Endothelial cell of umbilical vein (primary cell): ENCODE results near the gene FOXS1. TPM values are rescaled to one million over a fixed set of nuclear protein-coding genes. Genes with fewer than 3 reads are reported as not detected.

Source experiments
- BruUV-seq: library from RNA; stranded (reverse); fragments of 400-500 nt; replicated peaks from 2 replicates; lab custom pipeline; 2021; lab: Mats Ljungman, UMichigan
- CTCF ChIA-PET: fragments of 300-600, 350-600 bp; sonication (Branson Sonifier 250); formaldehyde crosslinking; loops from one replicate; lab custom pipeline; 2021; ENCODE audit warnings: antibody characterized with exemption, inconsistent platforms; lab: Charles Lee
- POLR2A ChIA-PET: fragments of 300-600, 350-600 bp; sonication (Branson Sonifier 250); formaldehyde crosslinking; loops from one replicate; lab custom pipeline; 2021; ENCODE audit warnings: antibody characterized with exemption, inconsistent platforms; lab: Charles Lee
- DNase-seq: peaks from one replicate; pipeline ENCODE4 v3.0.0-alpha.2; 2011; ENCODE audit warnings: low read depth, low spot score
- FAIRE-seq: peaks from 2 replicates; lab custom pipeline; 2011; peaks lifted over from hg19 to GRCh38; lab: Jason Lieb, UNC
- H2AFZ ChIP-seq: 2 replicates; pipeline ENCODE4 v1.6.0; 2012; ENCODE audit warnings: low read depth, low read length, control low read depth, inconsistent platforms
- H3K27ac ChIP-seq: 2 replicates; pipeline ENCODE4 v1.5.1; 2011; ENCODE audit warnings: low read depth, mild to moderate bottlenecking, control low read depth, low read length, moderate library complexity; ENCODE audit not compliant: insufficient read depth
- H3K27me3 ChIP-seq, 2 experiments: 2 replicates each; pipeline versions ENCODE4 v1.6.0 to v1.6.1; 2011; ENCODE audit warnings: low read length in 2 of 2, mixed read lengths in 1 of 2; ENCODE audit not compliant: control insufficient read depth in 2 of 2, insufficient read depth in 2 of 2
- H3K36me3 ChIP-seq, 2 experiments: 2 replicates in 1 of 2; 3 replicates in 1 of 2; pipeline ENCODE4 v1.5.1; 2011; ENCODE audit warnings: low read length in 2 of 2, mild to moderate bottlenecking in 1 of 2, moderate library complexity in 1 of 2; ENCODE audit not compliant: control insufficient read depth in 2 of 2, insufficient read depth in 2 of 2; ENCODE audit errors: extremely low read depth in 1 of 2
- H3K4me1 ChIP-seq: 3 replicates; pipeline ENCODE4 v1.5.1; 2011; ENCODE audit warnings: mild to moderate bottlenecking, low read length; ENCODE audit not compliant: control insufficient read depth, insufficient read depth; ENCODE audit errors: extremely low read depth
- H3K4me2 ChIP-seq: 2 replicates; pipeline ENCODE4 v1.6.1; 2011; ENCODE audit warnings: low read length, control low read depth, mixed read lengths; ENCODE audit not compliant: insufficient read depth
- H3K4me3 ChIP-seq, 3 experiments: fragments of 200-600 bp in 1 of 3; sonication (generic), shearing (Covaris generic) in 1 of 3; replicated peaks in 1 of 3; 2 replicates each; pipeline ENCODE4 v1.5.1; 2011 to 2016; ENCODE audit warnings: control low read depth in 3 of 3, low read length in 3 of 3, mild to moderate bottlenecking in 2 of 3, inconsistent platforms in 1 of 3, low read depth in 1 of 3, moderate library complexity in 1 of 3; ENCODE audit not compliant: insufficient read depth in 1 of 3
- H3K79me2 ChIP-seq: 2 replicates; pipeline ENCODE4 v1.6.0; 2012; ENCODE audit warnings: low read length, inconsistent platforms; ENCODE audit not compliant: control insufficient read depth, insufficient read depth
- H3K9ac ChIP-seq: replicated peaks from 2 replicates; pipeline ENCODE3; 2011; ENCODE audit warnings: low read length, control low read depth; ENCODE audit not compliant: insufficient read depth; ENCODE audit errors: extremely low read depth
- H3K9me1 ChIP-seq: replicated peaks from 3 replicates; pipeline ENCODE4 v1.6.0; 2011; ENCODE audit warnings: mild to moderate bottlenecking, low read length; ENCODE audit not compliant: control insufficient read depth, insufficient read depth; ENCODE audit errors: extremely low read depth
- H3K9me3 ChIP-seq: replicated peaks from 2 replicates; pipeline ENCODE4 v1.5.1; 2012; ENCODE audit warnings: low read length, inconsistent platforms; ENCODE audit not compliant: control insufficient read depth, insufficient read depth
- H4K20me1 ChIP-seq: replicated peaks from 2 replicates; pipeline ENCODE3; 2011; ENCODE audit warnings: mild to moderate bottlenecking, low read length; ENCODE audit not compliant: control insufficient read depth, insufficient read depth; ENCODE audit errors: extremely low read depth
- EZH2 ChIP-seq: IDR thresholded peaks from 2 replicates; pipeline ENCODE4 v1.6.1; 2012; ENCODE audit warnings: borderline replicate concordance, low read depth, mild to moderate bottlenecking, moderate library complexity, low read length, inconsistent platforms; ENCODE audit not compliant: severe bottlenecking
- FOS ChIP-seq: IDR thresholded peaks from 2 replicates; pipeline ENCODE4 v1.6.1; 2011; ENCODE audit warnings: mild to moderate bottlenecking, low read length, moderate library complexity, borderline replicate concordance; ENCODE audit not compliant: insufficient read depth
- GATA2 ChIP-seq: IDR thresholded peaks from 2 replicates; pipeline ENCODE4 v1.7.0; 2011; ENCODE audit warnings: low read depth, mild to moderate bottlenecking, moderate library complexity, mixed read lengths, low read length; ENCODE audit not compliant: insufficient read length, insufficient read depth
- JUN ChIP-seq: IDR thresholded peaks from 2 replicates; pipeline ENCODE4 v1.6.1; 2011; ENCODE audit warnings: borderline replicate concordance, low read depth; ENCODE audit not compliant: insufficient read length, insufficient read depth
- MYC ChIP-seq: IDR thresholded peaks from one replicate; pipeline ENCODE4 v1.6.1; 2011; ENCODE audit warnings: mild to moderate bottlenecking, low read depth, low read length
- POLR2A ChIP-seq: IDR thresholded peaks from 2 replicates; pipeline ENCODE4 v1.6.1; 2012; ENCODE audit warnings: low read depth, mild to moderate bottlenecking, control low read depth, low read length
- POLR2AphosphoS5 ChIP-seq: IDR thresholded peaks from 2 replicates; pipeline ENCODE4 v1.6.1; 2012; ENCODE audit warnings: low read depth, mild to moderate bottlenecking, control low read depth, low read length, moderate library complexity; ENCODE audit not compliant: insufficient read depth
- dilution Hi-C: fragments of 300-500 bp; cut with MboI; formaldehyde crosslinking; loops from one replicate; pipeline ENCODE4 v1.15.0; 2019; ENCODE audit warnings: low sequenced_read_pairs; ENCODE audit not compliant: extremely low pct_ligation_motif_present
- intact Hi-C: fragments of 100-400 bp; cut with micrococcal nuclease; formaldehyde crosslinking; loops from one replicate; pipeline ENCODE4 v1.10.0; 2022
- polyA plus RNA-seq, 4 experiments: library from polyadenylated mRNA; depleted of rRNA in 3 of 4; stranded (reverse) in 3 of 4; unstranded in 1 of 4; fragments of >200 nt; gene quantifications; 2 replicates each; pipeline versions ENCODE4 v1.2.1 to v1.2.3, GENCODE V29; 2011 to 2012; ENCODE audit warnings: missing spikeins in 1 of 4
- total RNA-seq: library from RNA; stranded (reverse); gene quantifications from 2 replicates; pipeline ENCODE4 v1.2.3, GENCODE V29; 2021
- TF ChIP-seq, protein P1 (sequence below): IDR thresholded peaks from 2 replicates; pipeline ENCODE4 v1.6.1; 2011; ENCODE audit not compliant: insufficient read depth, insufficient read length
- TF ChIP-seq, protein P2 (sequence below), 2 donors: IDR thresholded peaks; 1 replicate in 1 of 2; 2 replicates in 1 of 2; pipeline ENCODE4 v1.5.1; 2011; ENCODE audit warnings: low read length in 2 of 2, mild to moderate bottlenecking in 2 of 2, moderate library complexity in 2 of 2, control low read depth in 1 of 2, inconsistent platforms in 1 of 2, low read depth in 1 of 2; ENCODE audit not compliant: insufficient read depth in 1 of 2; ENCODE audit errors: extremely low read depth in 1 of 2

The FOXS1 gene
- total and polyA plus RNA-seq, 2 donors (not counting 3 experiments of a cell fraction or from before 2014, with no cell fraction given), result 0.84 TPM; not detected in 1

DNA sequence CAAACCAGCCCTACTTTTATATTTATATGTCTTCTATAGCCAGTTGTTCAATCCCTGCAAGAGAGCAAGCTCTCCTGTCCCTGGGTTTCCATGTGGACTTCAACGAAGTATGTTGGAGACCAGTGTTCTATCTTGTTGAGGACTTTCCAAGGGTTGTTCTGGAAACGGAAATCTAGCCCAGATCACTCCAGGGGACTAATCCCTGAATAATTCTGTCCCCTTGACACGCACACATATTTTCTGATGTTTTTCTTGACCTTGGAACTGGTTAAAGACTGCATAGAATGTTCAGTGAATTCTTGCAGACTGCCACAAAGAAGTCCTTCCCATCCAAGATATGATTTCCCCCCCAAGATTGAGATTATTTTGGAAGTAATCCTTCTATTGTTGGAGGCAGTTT lies 35.7 kb downstream of the FOXS1 start:
- no peaks in the 10 kb centered on the region for H3K9me3 ChIP-seq
- no peak overlapping the region for H3K9ac ChIP-seq
- no peak overlapping the region for H3K4me3 ChIP-seq
- POLR2A ChIA-PET, result no interaction called here
- no peaks in the 10 kb centered on the region for H4K20me1 ChIP-seq
- no peak overlapping the region for H3K27ac ChIP-seq
- H3K9me1 ChIP-seq, result no peaks in the 10 kb centered on the region
- no peaks in the 10 kb centered on the region for H3K79me2 ChIP-seq
- dilution Hi-C loops (no loop called here), intact Hi-C loops (no loop called here)
- H2AFZ ChIP-seq, result no peak overlapping the region
- CTCF ChIA-PET, result interaction anchor here (2.0 kb wide), 1 partner anchor 16 kb away, joined by 4 read pairs; no protein-coding TSS in a partner anchor
- H3K4me1 ChIP-seq, result peaks cover 8% of the 10 kb centered on the region
- BruUV-seq, result no TSS peak
- H3K36me3 ChIP-seq, result no peaks in the 10 kb centered on the region
- TF ChIP-seq EZH2, result no peak
- TF ChIP-seq, protein P1, sequence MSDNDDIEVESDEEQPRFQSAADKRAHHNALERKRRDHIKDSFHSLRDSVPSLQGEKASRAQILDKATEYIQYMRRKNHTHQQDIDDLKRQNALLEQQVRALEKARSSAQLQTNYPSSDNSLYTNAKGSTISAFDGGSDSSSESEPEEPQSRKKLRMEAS, result no peak
- no peak for TF ChIP-seq JUN
- TF ChIP-seq POLR2A, result no peak
- no peak for TF ChIP-seq GATA2
- TF ChIP-seq MYC, result no peak
- no peak for TF ChIP-seq POLR2AphosphoS5
- TF ChIP-seq, protein P2, sequence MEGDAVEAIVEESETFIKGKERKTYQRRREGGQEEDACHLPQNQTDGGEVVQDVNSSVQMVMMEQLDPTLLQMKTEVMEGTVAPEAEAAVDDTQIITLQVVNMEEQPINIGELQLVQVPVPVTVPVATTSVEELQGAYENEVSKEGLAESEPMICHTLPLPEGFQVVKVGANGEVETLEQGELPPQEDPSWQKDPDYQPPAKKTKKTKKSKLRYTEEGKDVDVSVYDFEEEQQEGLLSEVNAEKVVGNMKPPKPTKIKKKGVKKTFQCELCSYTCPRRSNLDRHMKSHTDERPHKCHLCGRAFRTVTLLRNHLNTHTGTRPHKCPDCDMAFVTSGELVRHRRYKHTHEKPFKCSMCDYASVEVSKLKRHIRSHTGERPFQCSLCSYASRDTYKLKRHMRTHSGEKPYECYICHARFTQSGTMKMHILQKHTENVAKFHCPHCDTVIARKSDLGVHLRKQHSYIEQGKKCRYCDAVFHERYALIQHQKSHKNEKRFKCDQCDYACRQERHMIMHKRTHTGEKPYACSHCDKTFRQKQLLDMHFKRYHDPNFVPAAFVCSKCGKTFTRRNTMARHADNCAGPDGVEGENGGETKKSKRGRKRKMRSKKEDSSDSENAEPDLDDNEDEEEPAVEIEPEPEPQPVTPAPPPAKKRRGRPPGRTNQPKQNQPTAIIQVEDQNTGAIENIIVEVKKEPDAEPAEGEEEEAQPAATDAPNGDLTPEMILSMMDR (IDR thresholded peaks at IDR 0.05; ENCODE audit: extremely low read depth in 1 of 2, insufficient read depth in 1 of 2, low read depth in 1 of 2, low read length in 2 of 2), result no peak
- no peak for TF ChIP-seq FOS
- no peak for DNase-seq
- H3K27me3 ChIP-seq, result no peaks in the 10 kb centered on the region
- no peak for FAIRE-seq
- H3K4me2 ChIP-seq, result no peak overlapping the region
